AG04450 (cell line): Measurements from ENCODE around the gene PI4K2A. TPM values are rescaled to one million over a fixed set of nuclear protein-coding genes. Genes with fewer than 3 reads are reported as not detected.
A peak's percentile ranks its signal among the peaks of the same experiment; 100 is the strongest.
"Not testable (repeated sequence)": the region's sequence is repeated elsewhere in the genome, so short reads cannot be mapped to it uniquely, and the experiment has no call there.

Experiments used
- CTCF ChIA-PET: fragments of 300-600, 350-600 bp; formaldehyde crosslinking; extraction: SDS; loops from one replicate; lab custom pipeline; 2022; ENCODE audit warnings: antibody characterized with exemption, inconsistent platforms; lab: Charles Lee
- POLR2A ChIA-PET: fragments of 350-600 bp; formaldehyde crosslinking; extraction: SDS; loops from one replicate; lab custom pipeline; 2021; ENCODE audit warnings: antibody characterized with exemption, inconsistent platforms; lab: Yijun Ruan, JAX
- DNase-seq: peaks from one replicate; pipeline ENCODE4 v3.0.0-alpha.2; 2011; ENCODE audit warnings: low read depth, low spot score
- H3K27ac ChIP-seq: one replicate; pipeline ENCODE4 v1.5.1; 2012; ENCODE audit warnings: low read depth, low read length, control low read depth
- H3K27me3 ChIP-seq: one replicate; pipeline ENCODE4 v1.6.0; 2012; ENCODE audit warnings: low read length; ENCODE audit not compliant: control insufficient read depth, insufficient read depth
- H3K4me3 ChIP-seq: 2 replicates; pipeline ENCODE4 v1.5.1; 2011; ENCODE audit warnings: mild to moderate bottlenecking, low read depth, low read length, control low read depth
- H3K9me3 ChIP-seq: 2 replicates; pipeline ENCODE4 v1.5.1; 2012; ENCODE audit warnings: low read length; ENCODE audit not compliant: control insufficient read depth, insufficient read depth
- polyA plus RNA-seq: library from polyadenylated mRNA; depleted of rRNA; stranded (reverse); fragments of >200 nt; gene quantifications from 2 replicates; pipeline ENCODE4 v1.2.3, GENCODE V29; 2011
- TF ChIP-seq, protein P1 (sequence below): IDR thresholded peaks from 2 replicates; pipeline ENCODE4 v1.5.1; 2011; ENCODE audit warnings: low read depth, low read length, control low read depth, inconsistent platforms

PI4K2A gene
- polyA plus RNA-seq, 1 experiment: 35.6 TPM

DNA sequence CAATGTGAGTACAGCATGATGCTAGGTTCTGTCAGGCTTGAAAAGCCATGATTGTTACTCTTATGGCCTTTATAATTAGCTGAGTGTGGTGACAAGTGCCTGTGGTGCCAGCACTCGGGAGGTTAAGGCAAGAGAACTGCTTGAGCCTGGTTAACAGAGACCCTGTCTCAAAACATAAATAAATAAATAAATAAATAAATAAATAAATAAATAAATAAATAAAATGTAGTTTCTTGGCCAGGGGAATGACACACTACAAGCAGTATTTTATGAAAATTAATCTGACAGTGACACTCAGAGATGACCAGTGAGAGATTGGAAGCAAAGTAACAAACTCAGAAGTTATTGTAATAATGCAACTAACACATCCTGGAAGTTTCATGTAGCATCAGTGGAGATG lies 4.9 kb upstream of the PI4K2A start:
- DNase-seq: no peak
- ChIA-PET POLR2A (no interaction called here), CTCF (no interaction called here)
- no peak overlapping the region for H3K4me3 ChIP-seq
- H3K9me3 ChIP-seq: peaks cover 3% of the 10 kb centered on the region; the same call in 1 of the 2 replicates
- TF ChIP-seq, protein P1, sequence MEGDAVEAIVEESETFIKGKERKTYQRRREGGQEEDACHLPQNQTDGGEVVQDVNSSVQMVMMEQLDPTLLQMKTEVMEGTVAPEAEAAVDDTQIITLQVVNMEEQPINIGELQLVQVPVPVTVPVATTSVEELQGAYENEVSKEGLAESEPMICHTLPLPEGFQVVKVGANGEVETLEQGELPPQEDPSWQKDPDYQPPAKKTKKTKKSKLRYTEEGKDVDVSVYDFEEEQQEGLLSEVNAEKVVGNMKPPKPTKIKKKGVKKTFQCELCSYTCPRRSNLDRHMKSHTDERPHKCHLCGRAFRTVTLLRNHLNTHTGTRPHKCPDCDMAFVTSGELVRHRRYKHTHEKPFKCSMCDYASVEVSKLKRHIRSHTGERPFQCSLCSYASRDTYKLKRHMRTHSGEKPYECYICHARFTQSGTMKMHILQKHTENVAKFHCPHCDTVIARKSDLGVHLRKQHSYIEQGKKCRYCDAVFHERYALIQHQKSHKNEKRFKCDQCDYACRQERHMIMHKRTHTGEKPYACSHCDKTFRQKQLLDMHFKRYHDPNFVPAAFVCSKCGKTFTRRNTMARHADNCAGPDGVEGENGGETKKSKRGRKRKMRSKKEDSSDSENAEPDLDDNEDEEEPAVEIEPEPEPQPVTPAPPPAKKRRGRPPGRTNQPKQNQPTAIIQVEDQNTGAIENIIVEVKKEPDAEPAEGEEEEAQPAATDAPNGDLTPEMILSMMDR: no peak
- H3K27ac ChIP-seq: no peak overlapping the region
- no peaks in the 10 kb centered on the region for H3K27me3 ChIP-seq

DNA sequence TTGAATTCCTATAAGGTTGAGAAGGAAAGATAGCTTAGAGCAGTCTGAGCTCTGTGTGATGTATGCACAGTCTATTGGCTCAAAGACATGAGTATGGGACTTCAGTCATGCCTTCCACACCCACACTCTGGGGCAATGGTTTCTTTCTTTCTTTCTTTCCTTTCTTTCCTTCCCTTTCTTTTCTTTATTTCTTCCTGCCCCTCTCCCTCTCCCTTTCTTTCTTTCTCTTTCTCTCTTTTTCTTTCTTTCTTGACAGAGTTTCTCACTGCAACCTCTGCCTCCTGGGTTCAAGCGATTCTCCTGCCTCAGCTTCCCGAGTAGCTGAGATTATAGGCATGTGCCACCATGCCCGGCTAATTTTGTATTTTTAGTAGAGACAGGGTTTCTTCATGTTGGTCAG lies 1.4 kb upstream of the PI4K2A start:
- POLR2A ChIA-PET: interaction anchor here (0.7 kb wide), 1 partner anchor 97 kb away, joined by 3 read pairs; no protein-coding TSS in a partner anchor
- not testable (repeated sequence) for H3K27me3 ChIP-seq, H3K4me3 ChIP-seq, H3K27ac ChIP-seq, H3K9me3 ChIP-seq, DNase-seq
- CTCF ChIA-PET: interaction anchor here (1.1 kb wide), 1 partner anchor 47 kb away, joined by 3 read pairs; no protein-coding TSS in a partner anchor

DNA sequence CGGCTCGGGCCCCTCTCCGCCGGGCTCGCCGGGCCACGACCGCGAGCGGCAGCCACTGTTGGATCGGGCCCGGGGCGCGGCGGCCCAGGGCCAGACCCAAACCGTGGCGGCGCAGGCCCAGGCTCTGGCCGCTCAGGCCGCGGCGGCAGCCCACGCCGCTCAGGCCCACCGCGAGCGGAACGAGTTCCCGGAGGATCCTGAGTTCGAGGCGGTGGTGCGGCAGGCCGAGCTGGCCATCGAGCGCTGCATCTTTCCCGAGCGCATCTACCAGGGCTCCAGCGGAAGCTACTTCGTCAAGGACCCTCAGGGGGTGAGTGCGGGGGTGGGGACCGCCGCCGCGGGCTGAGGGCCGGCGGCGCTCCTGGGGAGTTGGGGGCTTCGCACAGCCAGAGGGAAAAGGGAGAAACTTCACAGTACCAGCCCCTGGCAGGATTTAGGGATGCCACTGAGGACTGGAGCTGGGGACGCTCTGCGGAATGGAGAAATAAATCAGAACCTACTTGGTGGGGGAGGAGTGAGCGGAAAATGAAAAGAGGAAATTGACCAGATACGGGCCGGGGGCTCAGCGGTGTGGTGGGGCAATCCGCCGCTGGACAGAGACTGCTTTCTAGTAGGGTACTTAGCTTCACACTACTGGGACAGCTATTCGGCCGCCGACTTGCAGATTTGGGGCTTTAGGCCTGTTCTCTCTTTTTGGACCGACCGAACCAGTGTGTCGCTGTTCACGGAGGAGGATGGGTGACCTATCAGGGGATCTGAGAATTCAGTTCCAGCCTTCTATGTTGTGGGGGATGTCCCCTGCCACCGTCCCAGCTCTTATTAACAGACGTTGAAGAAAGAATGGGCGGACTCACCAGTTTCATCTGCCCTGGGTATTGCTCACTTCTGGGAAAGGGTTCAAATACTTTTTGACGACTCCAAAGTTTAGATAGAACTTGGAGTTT lies 669 bp downstream of the PI4K2A start:
- POLR2A ChIA-PET: interaction anchor here (0.5 to 3.0 kb wide), 5 partner anchors 8 to 73 kb away, joined by 3 to 19 read pairs (median 5); partner anchors contain the start of genes AVPI1 and MARVELD1
- CTCF ChIA-PET: interaction anchor here (0.8 to 2.0 kb wide), 4 partner anchors 28 to 141 kb away, joined by 3 to 10 read pairs (median 3); partner anchors contain the start of gene ANKRD2
- Histone ChIP-seq H3K27ac (peak overlapping the region; percentile 73), H3K27me3 (no peaks in the 10 kb centered on the region), H3K9me3 (no peaks in the 10 kb centered on the region; the same call in 1 of the 2 replicates), H3K4me3 (peak overlapping the region; percentile 83)
- TF ChIP-seq, protein P1: no peak
- DNase-seq: peak; percentile 24

GRCh38 chr10:97642471-97643159 lies 2.1 kb downstream of the PI4K2A start:
- H3K9me3 ChIP-seq, H3K4me3 ChIP-seq, DNase-seq, H3K27ac ChIP-seq, H3K27me3 ChIP-seq: not testable (repeated sequence)
- CTCF ChIA-PET: interaction anchor here (0.6 to 1.3 kb wide), 2 partner anchors 11 to 30 kb away, joined by 3 to 4 read pairs; no protein-coding TSS in a partner anchor
- POLR2A ChIA-PET: interaction anchor here (3.0 kb wide), 1 partner anchor 44 kb away, joined by 19 read pairs; the partner anchor contains the start of gene AVPI1

GRCh38 chr10:97643441-97643985 lies 3.0 kb downstream of the PI4K2A start:
- H3K27me3 ChIP-seq: no peaks in the 10 kb centered on the region
- H3K27ac ChIP-seq: no peak overlapping the region
- H3K9me3 ChIP-seq: no peaks in the 10 kb centered on the region; the same call in 1 of the 2 replicates
- ChIA-PET CTCF (interaction anchor here (1.3 to 1.4 kb wide), 2 partner anchors 31 to 33 kb away, joined by 3 to 6 read pairs; no protein-coding TSS in a partner anchor), POLR2A (no interaction called here)
- TF ChIP-seq, protein P1: no peak
- H3K4me3 ChIP-seq: no peak overlapping the region
- DNase-seq: no peak
